B cell (primary cell): Measurements from ENCODE around the gene SRC. TPM values are rescaled to one million over a fixed set of nuclear protein-coding genes. Genes with fewer than 3 reads are reported as not detected.

Experiments
- ATAC-seq: fragments of 200-7000 bp; cut with Tn5 transposase; one replicate; pipeline ENCODE4 v1.10.0; 2021; ENCODE audit warnings: low read depth, mild to moderate bottlenecking, moderate number of reproducible peaks, moderate library complexity
- CTCF ChIA-PET: fragments of 350-600 bp; sonication (Branson Sonifier 250); formaldehyde crosslinking; loops from one replicate; lab custom pipeline; 2021; ENCODE audit warnings: antibody characterized with exemption, inconsistent platforms; lab: Charles Lee
- POLR2A ChIA-PET: fragments of 350-600 bp; sonication (Branson Sonifier 250); formaldehyde crosslinking; loops from one replicate; lab custom pipeline; 2021; ENCODE audit warnings: antibody characterized with exemption; lab: Charles Lee
- DNase-seq: peaks from one replicate; pipeline ENCODE4 v3.0.0; 2013
- H2AFZ ChIP-seq: 2 replicates; pipeline ENCODE4 v1.6.1; 2012; ENCODE audit warnings: mild to moderate bottlenecking, low read depth, low read length; ENCODE audit not compliant: insufficient read depth, poor library complexity, severe bottlenecking
- H3K27ac ChIP-seq, 2 donors: 1 replicate in 1 of 2; 2 replicates in 1 of 2; pipeline ENCODE4 v1.5.1; 2012 to 2013; ENCODE audit warnings: low read length in 2 of 2, mild to moderate bottlenecking in 2 of 2, moderate library complexity in 1 of 2
- H3K27me3 ChIP-seq, 4 experiments: fragments of 200-600 bp in 1 of 4; sonication (generic) in 1 of 4; replicated peaks in 1 of 4; 1 replicate in 2 of 4; 2 replicates in 2 of 4; pipeline versions ENCODE4 v1.6.1 to v1.7.0; 2013 to 2016; ENCODE audit warnings: low read length in 3 of 4, mild to moderate bottlenecking in 2 of 4, mixed read lengths in 1 of 4, moderate library complexity in 1 of 4; ENCODE audit not compliant: insufficient read depth in 4 of 4, control insufficient read depth in 3 of 4; ENCODE audit errors: control extremely low read depth in 1 of 4
- H3K36me3 ChIP-seq, 2 experiments: replicated peaks in 1 of 2; 1 replicate in 1 of 2; 2 replicates in 1 of 2; pipeline versions ENCODE4 v1.6.1 to v1.7.1; 2013; ENCODE audit warnings: low read length in 1 of 2; ENCODE audit not compliant: insufficient read depth in 2 of 2, control insufficient read depth in 1 of 2; ENCODE audit errors: control extremely low read depth in 1 of 2, extremely low read depth in 1 of 2
- H3K4me1 ChIP-seq, 2 donors: fragments of 200-600 bp in 1 of 2; sonication (generic) in 1 of 2; 1 replicate in 1 of 2; 2 replicates in 1 of 2; pipeline versions ENCODE4 v1.5.1 to v1.6.1; 2013 to 2017; ENCODE audit warnings: low read length in 2 of 2; ENCODE audit not compliant: control insufficient read depth in 2 of 2, insufficient read depth in 2 of 2
- H3K4me2 ChIP-seq: replicated peaks from 2 replicates; pipeline ENCODE3; 2012; ENCODE audit warnings: mild to moderate bottlenecking, low read depth, low read length; ENCODE audit not compliant: poor library complexity, severe bottlenecking
- H3K4me3 ChIP-seq, 5 experiments: fragments of 200-600 bp in 1 of 5; sonication (generic) in 1 of 5; 1 replicate in 3 of 5; 2 replicates in 2 of 5; pipeline versions ENCODE4 v1.5.1 to v1.7.0; 2011 to 2016; ENCODE audit warnings: low read length in 4 of 5, mild to moderate bottlenecking in 4 of 5, low read depth in 2 of 5, control low read depth in 1 of 5, moderate library complexity in 1 of 5; ENCODE audit not compliant: insufficient read depth in 1 of 5; ENCODE audit errors: control extremely low read depth in 1 of 5, extremely low read depth in 1 of 5
- H3K79me2 ChIP-seq: fragments of 200-600 bp; sonication (generic); one replicate; pipeline ENCODE4 v1.6.0; 2016; ENCODE audit warnings: low read length; ENCODE audit not compliant: control insufficient read depth, insufficient read depth
- H3K9ac ChIP-seq: fragments of 200-600 bp; sonication (generic); 2 replicates; pipeline ENCODE4 v1.6.1; 2017; ENCODE audit warnings: mild to moderate bottlenecking, low read length, moderate library complexity
- H3K9me3 ChIP-seq, 3 donors: one replicate each; pipeline versions ENCODE4 v1.6.1 to v1.7.1; 2013; ENCODE audit warnings: low read length in 2 of 3; ENCODE audit not compliant: control insufficient read depth in 2 of 3, insufficient read depth in 1 of 3; ENCODE audit errors: control extremely low read depth in 1 of 3
- H4K20me1 ChIP-seq: 2 replicates; pipeline ENCODE4 v1.6.0; 2012; ENCODE audit warnings: mild to moderate bottlenecking, low read length; ENCODE audit not compliant: insufficient read depth, control insufficient read depth, poor library complexity, severe bottlenecking
- H3K27ac Mint-ChIP-seq: one replicate; pipeline ENCODE4 v1.8.0; 2021; ENCODE audit warnings: mixed read lengths
- H3K27me3 Mint-ChIP-seq: one replicate; pipeline ENCODE4 v1.8.0; 2021; ENCODE audit warnings: mixed read lengths
- H3K4me1 Mint-ChIP-seq: one replicate; pipeline ENCODE4 v1.8.0; 2021; ENCODE audit warnings: mixed read lengths
- H3K4me3 Mint-ChIP-seq: one replicate; pipeline ENCODE4 v1.8.0; 2021; ENCODE audit warnings: mixed read lengths
- H3K9me3 Mint-ChIP-seq: one replicate; pipeline ENCODE4 v1.8.0; 2022; ENCODE audit warnings: mixed read lengths; ENCODE audit not compliant: insufficient read depth
- EZH2 ChIP-seq: IDR thresholded peaks from 2 replicates; pipeline ENCODE4 v1.6.1; 2012; ENCODE audit warnings: borderline replicate concordance, low read depth, mild to moderate bottlenecking, moderate library complexity, low read length; ENCODE audit not compliant: insufficient read depth, poor library complexity, severe bottlenecking
- WGBS: methylation state at CpG from one replicate; pipeline ENCODE4 v1.1.5; 2013; ENCODE audit warnings: missing lambda C conversion rate; ENCODE audit not compliant: insufficient coverage; 5-methylcytosine and 5-hydroxymethylcytosine counted together
- intact Hi-C: fragments of 100-400 bp; cut with micrococcal nuclease; formaldehyde crosslinking; loops from one replicate; pipeline ENCODE4 v1.10.0; 2022
- polyA plus RNA-seq: library from polyadenylated mRNA; depleted of rRNA; stranded (reverse); fragments of >200 nt; gene quantifications from 2 replicates; pipeline ENCODE4 v1.2.3, GENCODE V29; 2012
- total RNA-seq, 2 donors: library from RNA; stranded (reverse); fragments of 120-200 nt in 1 of 2; gene quantifications; 1 replicate in 1 of 2; 2 replicates in 1 of 2; pipeline versions ENCODE4 v1.2.3 to v1.2.4, GENCODE V29; 2013 to 2022
- TF ChIP-seq, protein P1 (sequence below): fragments of 200-600 bp; IDR thresholded peaks from one replicate; pipeline ENCODE4 v1.8.0; 2022; ENCODE audit warnings: antibody characterized with exemption, mild to moderate bottlenecking

The SRC gene
- total and polyA plus RNA-seq, 2 donors (not counting 1 experiment from before 2014, with no cell fraction given) = 6.5 to 16.8 TPM

GRCh38 chr20:37401282-37401929 lies 55.5 kb downstream of the SRC start:
- Mint-ChIP-seq H3K27ac (no peak overlapping the region), H3K4me3 (no peak overlapping the region), H3K9me3 (no peaks in the 10 kb centered on the region), H3K27me3 (no peaks in the 10 kb centered on the region), H3K4me1 (peaks cover 6% of the 10 kb centered on the region)
- intact Hi-C loops = no loop called here
- Histone ChIP-seq H4K20me1 (no peaks in the 10 kb centered on the region), H3K27ac (no peak overlapping the region), H3K4me3 (no peak overlapping the region), H3K9ac (no peak overlapping the region), H3K79me2 (no peaks in the 10 kb centered on the region), H3K36me3 (peaks cover 0 to 2% of the 10 kb centered on the region in 2 experiments), H3K27me3 (peaks cover 0 to 4% (median 0%) of the 10 kb centered on the region in 4 experiments), H3K4me1 (peaks cover 4 to 5% of the 10 kb centered on the region in 2 donors), H3K9me3 (no peaks in the 10 kb centered on the region), H2AFZ (no peak overlapping the region), H3K4me2 (no peak overlapping the region)
- TF ChIP-seq EZH2 = no peak
- TF ChIP-seq, protein P1, sequence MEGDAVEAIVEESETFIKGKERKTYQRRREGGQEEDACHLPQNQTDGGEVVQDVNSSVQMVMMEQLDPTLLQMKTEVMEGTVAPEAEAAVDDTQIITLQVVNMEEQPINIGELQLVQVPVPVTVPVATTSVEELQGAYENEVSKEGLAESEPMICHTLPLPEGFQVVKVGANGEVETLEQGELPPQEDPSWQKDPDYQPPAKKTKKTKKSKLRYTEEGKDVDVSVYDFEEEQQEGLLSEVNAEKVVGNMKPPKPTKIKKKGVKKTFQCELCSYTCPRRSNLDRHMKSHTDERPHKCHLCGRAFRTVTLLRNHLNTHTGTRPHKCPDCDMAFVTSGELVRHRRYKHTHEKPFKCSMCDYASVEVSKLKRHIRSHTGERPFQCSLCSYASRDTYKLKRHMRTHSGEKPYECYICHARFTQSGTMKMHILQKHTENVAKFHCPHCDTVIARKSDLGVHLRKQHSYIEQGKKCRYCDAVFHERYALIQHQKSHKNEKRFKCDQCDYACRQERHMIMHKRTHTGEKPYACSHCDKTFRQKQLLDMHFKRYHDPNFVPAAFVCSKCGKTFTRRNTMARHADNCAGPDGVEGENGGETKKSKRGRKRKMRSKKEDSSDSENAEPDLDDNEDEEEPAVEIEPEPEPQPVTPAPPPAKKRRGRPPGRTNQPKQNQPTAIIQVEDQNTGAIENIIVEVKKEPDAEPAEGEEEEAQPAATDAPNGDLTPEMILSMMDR = no peak
- WGBS = 100% methylated on average over 8 of the region's 9 CpGs
- ChIA-PET POLR2A (no interaction called here), CTCF (no interaction called here)
- DNase-seq = no peak
- ATAC-seq = no peak

- peaks cover 0 to 4% (median 0%) of the 10 kb centered on the region in 4 experiments for H3K27me3 ChIP-seq
- ATAC-seq (no peak), DNase-seq (no peak)
- 94% methylated on average over 30 of the region's 30 CpGs for WGBS
- H3K36me3 ChIP-seq = peaks cover 0 to 2% of the 10 kb centered on the region in 2 experiments
- CTCF ChIA-PET = no interaction called here
- no peak overlapping the region for H2AFZ ChIP-seq
- no peaks in the 10 kb centered on the region for H4K20me1 ChIP-seq
- H3K9ac ChIP-seq = no peak overlapping the region
- no peaks in the 10 kb centered on the region for H3K27me3 Mint-ChIP-seq
- no peak overlapping the region for H3K27ac ChIP-seq
- no peak overlapping the region for H3K4me2 ChIP-seq
- intact Hi-C loops = no loop called here
- no peaks in the 10 kb centered on the region for H3K79me2 ChIP-seq
- peaks cover 5 to 11% of the 10 kb centered on the region in 2 donors for H3K4me1 ChIP-seq
- H3K4me3 Mint-ChIP-seq = no peak overlapping the region
- H3K9me3 ChIP-seq = no peaks in the 10 kb centered on the region
- H3K4me1 Mint-ChIP-seq = peaks cover 6% of the 10 kb centered on the region
- H3K9me3 Mint-ChIP-seq = no peaks in the 10 kb centered on the region
- POLR2A ChIA-PET = no interaction called here
- H3K4me3 ChIP-seq = no peak overlapping the region
- TF ChIP-seq EZH2 = no peak
- TF ChIP-seq, protein P1 = no peak
- H3K27ac Mint-ChIP-seq = no peak overlapping the region
Measured at GRCh38 chr20:37401930-37402675, 56.2 kb downstream of the SRC start.
